ENCODE results near the gene TAGLN. TPM values are rescaled to one million over a fixed set of nuclear protein-coding genes. Genes with fewer than 3 reads are reported as not detected.
A peak's percentile ranks its signal among the peaks of the same experiment; 100 is the strongest.

Gene TAGLN
- polyA plus RNA-seq, 3 donors = 3.6 to 113 (median 4.0) TPM

DNA sequence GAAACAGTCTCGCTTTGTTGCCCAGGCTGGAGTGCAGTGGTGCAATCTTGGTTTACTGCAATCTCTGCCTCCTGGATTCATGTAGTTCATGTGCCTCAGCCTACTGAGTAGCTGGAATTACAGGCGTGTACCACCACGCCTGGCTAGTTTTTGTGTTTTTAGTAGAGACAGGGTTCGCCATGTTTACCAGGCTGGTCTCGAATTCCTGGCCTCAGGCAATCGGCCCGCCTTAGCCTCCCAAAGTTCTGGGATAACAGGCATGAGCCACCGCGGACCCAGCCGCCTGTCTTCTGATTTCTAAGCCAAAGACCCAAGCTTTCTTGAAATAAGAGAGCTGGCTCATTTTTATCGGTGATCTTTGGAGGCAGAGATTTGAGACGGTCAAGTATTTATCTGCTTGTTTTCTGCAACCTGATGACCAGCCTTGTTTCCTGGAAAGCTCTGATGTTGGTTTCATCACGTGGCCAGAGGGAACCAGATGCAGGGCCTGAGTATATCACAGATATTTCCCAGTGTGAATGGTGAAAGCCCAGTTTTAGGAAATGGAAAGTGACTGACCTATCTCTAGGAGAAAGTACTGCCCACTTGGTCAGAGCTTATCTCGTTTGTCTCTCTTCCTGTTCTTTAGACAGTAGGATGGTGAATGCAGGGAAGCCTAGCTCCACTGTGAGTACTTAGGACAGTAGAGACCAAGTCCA is 26.3 kb upstream of the TAGLN start:
- H3K4me1 ChIP-seq (ENCODE audit: control insufficient read depth in 1 of 2, insufficient read depth in 2 of 2, low read length in 2 of 2) = peaks cover 0 to 4% of the 10 kb centered on the region in 2 donors
- TF ChIP-seq, protein P1, sequence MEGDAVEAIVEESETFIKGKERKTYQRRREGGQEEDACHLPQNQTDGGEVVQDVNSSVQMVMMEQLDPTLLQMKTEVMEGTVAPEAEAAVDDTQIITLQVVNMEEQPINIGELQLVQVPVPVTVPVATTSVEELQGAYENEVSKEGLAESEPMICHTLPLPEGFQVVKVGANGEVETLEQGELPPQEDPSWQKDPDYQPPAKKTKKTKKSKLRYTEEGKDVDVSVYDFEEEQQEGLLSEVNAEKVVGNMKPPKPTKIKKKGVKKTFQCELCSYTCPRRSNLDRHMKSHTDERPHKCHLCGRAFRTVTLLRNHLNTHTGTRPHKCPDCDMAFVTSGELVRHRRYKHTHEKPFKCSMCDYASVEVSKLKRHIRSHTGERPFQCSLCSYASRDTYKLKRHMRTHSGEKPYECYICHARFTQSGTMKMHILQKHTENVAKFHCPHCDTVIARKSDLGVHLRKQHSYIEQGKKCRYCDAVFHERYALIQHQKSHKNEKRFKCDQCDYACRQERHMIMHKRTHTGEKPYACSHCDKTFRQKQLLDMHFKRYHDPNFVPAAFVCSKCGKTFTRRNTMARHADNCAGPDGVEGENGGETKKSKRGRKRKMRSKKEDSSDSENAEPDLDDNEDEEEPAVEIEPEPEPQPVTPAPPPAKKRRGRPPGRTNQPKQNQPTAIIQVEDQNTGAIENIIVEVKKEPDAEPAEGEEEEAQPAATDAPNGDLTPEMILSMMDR (IDR thresholded peaks at IDR 0.05) = no peak
- DNase-seq = no peak
- intact Hi-C loops (cut with micrococcal nuclease) = no loop called here
- H3K27ac Mint-ChIP-seq = peak overlapping the region in 4 of 7 donors; percentile 11 to 42 (median 35)
- peaks cover 0 to 3% (median 0%) of the 10 kb centered on the region in 7 donors for H3K9me3 Mint-ChIP-seq
- H3K4me1 Mint-ChIP-seq = peaks cover 7% of the 10 kb centered on the region
- no peak overlapping the region for H3K4me3 ChIP-seq (replicated peaks in 1 of 3; ENCODE audit: low read depth in 2 of 3, low read length in 3 of 3)
- no peaks in the 10 kb centered on the region for H3K27me3 Mint-ChIP-seq (ENCODE audit: low read depth in 3 of 3)
- peaks cover 5% of the 10 kb centered on the region for H3K79me2 ChIP-seq (ENCODE audit: insufficient read depth, low read length)
- H2AFZ ChIP-seq (ENCODE audit: insufficient read depth, low read depth, low read length, poor library complexity, severe bottlenecking) = no peak overlapping the region
- peak overlapping the region in 1 of 2 donors; percentile 18 for H3K27ac ChIP-seq (ENCODE audit: low read depth in 1 of 2, low read length in 2 of 2)
- H3K9me3 ChIP-seq (replicated peaks in 1 of 2; ENCODE audit: control insufficient read depth in 1 of 2, insufficient read depth in 1 of 2, low read length in 2 of 2) = no peaks in the 10 kb centered on the region
- H3K4me3 Mint-ChIP-seq = no peak overlapping the region
- H4K20me1 ChIP-seq (ENCODE audit: insufficient read depth, low read length) = peaks cover 24% of the 10 kb centered on the region
- H3K9ac ChIP-seq (ENCODE audit: insufficient read depth, low read length, poor library complexity, severe bottlenecking) = no peak overlapping the region
- no peaks in the 10 kb centered on the region for H3K27me3 ChIP-seq (ENCODE audit: control insufficient read depth in 2 of 2, insufficient read depth in 2 of 2, low read length in 2 of 2)
- peaks cover 28 to 42% of the 10 kb centered on the region in 2 donors for H3K36me3 ChIP-seq (replicated peaks in 1 of 2; ENCODE audit: control insufficient read depth in 1 of 2, insufficient read depth in 2 of 2, low read length in 2 of 2)
- 91% methylated on average over 7 of the region's 14 CpGs for WGBS (ENCODE audit: insufficient coverage)
- H3K4me2 ChIP-seq (replicated peaks; ENCODE audit: extremely low read depth, low read length, poor library complexity, severe bottlenecking) = no peak overlapping the region
- peaks cover 28 to 43% of the 10 kb centered on the region in 2 donors for H3K36me3 Mint-ChIP-seq

DNA sequence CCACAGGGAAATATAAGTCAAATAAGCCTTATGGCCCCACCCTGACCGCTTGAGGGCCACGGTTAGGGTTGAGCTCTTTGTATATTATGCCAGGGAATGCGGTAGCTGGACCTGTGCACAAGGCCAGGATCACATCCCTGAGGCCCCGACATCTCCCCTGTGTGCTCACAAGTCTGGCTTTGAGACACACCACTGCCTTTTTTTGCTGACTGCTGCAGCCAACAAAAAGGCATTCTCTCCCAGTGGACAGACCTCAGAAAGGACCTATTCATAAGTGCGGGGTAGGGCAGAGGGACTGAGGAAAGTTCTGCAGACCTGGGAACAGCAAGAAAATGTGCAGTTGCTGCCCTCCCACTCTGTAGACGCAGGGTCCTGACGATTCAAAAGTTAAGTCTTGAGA is 24.1 kb upstream of the TAGLN start:
- intact Hi-C loops (cut with micrococcal nuclease) = no loop called here
- H3K9me3 ChIP-seq (replicated peaks in 1 of 2; ENCODE audit: control insufficient read depth in 1 of 2, insufficient read depth in 1 of 2, low read length in 2 of 2) = no peaks in the 10 kb centered on the region
- Mint-ChIP-seq H3K9me3 (peaks cover 0 to 3% (median 0%) of the 10 kb centered on the region in 7 donors), H3K36me3 (peaks cover 9 to 22% of the 10 kb centered on the region in 2 donors), H3K27me3 (ENCODE audit: low read depth in 3 of 3) (no peaks in the 10 kb centered on the region), H3K4me3 (no peak overlapping the region), H3K27ac (peak overlapping the region in 1 of 7 donors; percentile 11), H3K4me1 (peaks cover 20% of the 10 kb centered on the region)
- no peak for DNase-seq
- H3K4me3 ChIP-seq (replicated peaks in 1 of 3; ENCODE audit: low read depth in 2 of 3, low read length in 3 of 3) = no peak overlapping the region
- H3K27me3 ChIP-seq (ENCODE audit: control insufficient read depth in 2 of 2, insufficient read depth in 2 of 2, low read length in 2 of 2) = no peaks in the 10 kb centered on the region
- H3K4me1 ChIP-seq (ENCODE audit: control insufficient read depth in 1 of 2, insufficient read depth in 2 of 2, low read length in 2 of 2) = peaks cover 13 to 21% of the 10 kb centered on the region in 2 donors
- TF ChIP-seq, protein P1 (IDR thresholded peaks at IDR 0.05) = no peak
- H3K9ac ChIP-seq (ENCODE audit: insufficient read depth, low read length, poor library complexity, severe bottlenecking) = no peak overlapping the region
- 88% methylated on average over 7 of the region's 7 CpGs for WGBS (ENCODE audit: insufficient coverage)
- H3K79me2 ChIP-seq (ENCODE audit: insufficient read depth, low read length) = peaks cover 11% of the 10 kb centered on the region
- H3K27ac ChIP-seq (ENCODE audit: low read depth in 1 of 2, low read length in 2 of 2) = no peak overlapping the region
- H2AFZ ChIP-seq (ENCODE audit: insufficient read depth, low read depth, low read length, poor library complexity, severe bottlenecking) = no peak overlapping the region
- H3K4me2 ChIP-seq (replicated peaks; ENCODE audit: extremely low read depth, low read length, poor library complexity, severe bottlenecking) = no peak overlapping the region
- peaks cover 12 to 19% of the 10 kb centered on the region in 2 donors for H3K36me3 ChIP-seq (replicated peaks in 1 of 2; ENCODE audit: control insufficient read depth in 1 of 2, insufficient read depth in 2 of 2, low read length in 2 of 2)
- H4K20me1 ChIP-seq (ENCODE audit: insufficient read depth, low read length) = peaks cover 3% of the 10 kb centered on the region

Data from CD14-positive monocyte (primary cell).